Right ventricle myocardium superior (tissue), 1 donor: ENCODE measurements around the gene SLC19A1. TPM values are rescaled to one million over a fixed set of nuclear protein-coding genes. Genes with fewer than 3 reads are reported as not detected.

Experiments used
- ATAC-seq: fragments of 200-7000 bp; cut with Tn5 transposase; one replicate; pipeline ENCODE4 v1.9.1; 2020; ENCODE audit warnings: mild to moderate bottlenecking; ENCODE audit not compliant: poor library complexity
- DNase-seq: peaks from one replicate; pipeline ENCODE4 v3.0.0-alpha.2; 2020
- intact Hi-C: fragments of 100-400 bp; cut with DNase I; formaldehyde crosslinking; loops from one replicate; pipeline ENCODE4 v1.11.2; 2022
- total RNA-seq: library from RNA; stranded (reverse); fragmentation: NEBNext Ultra II Directional; extraction: Animal tissue kit (Norgen Biotek cat#: 25700); gene quantifications from one replicate; pipeline ENCODE4 v1.2.1, GENCODE V29; 2021
- donor health status: DM: no; HTN: yes; CAD: no; lungs with severe emphysema.

Gene SLC19A1
- total RNA-seq, 1 donor from 2014 or later: 6.9 TPM

DNA sequence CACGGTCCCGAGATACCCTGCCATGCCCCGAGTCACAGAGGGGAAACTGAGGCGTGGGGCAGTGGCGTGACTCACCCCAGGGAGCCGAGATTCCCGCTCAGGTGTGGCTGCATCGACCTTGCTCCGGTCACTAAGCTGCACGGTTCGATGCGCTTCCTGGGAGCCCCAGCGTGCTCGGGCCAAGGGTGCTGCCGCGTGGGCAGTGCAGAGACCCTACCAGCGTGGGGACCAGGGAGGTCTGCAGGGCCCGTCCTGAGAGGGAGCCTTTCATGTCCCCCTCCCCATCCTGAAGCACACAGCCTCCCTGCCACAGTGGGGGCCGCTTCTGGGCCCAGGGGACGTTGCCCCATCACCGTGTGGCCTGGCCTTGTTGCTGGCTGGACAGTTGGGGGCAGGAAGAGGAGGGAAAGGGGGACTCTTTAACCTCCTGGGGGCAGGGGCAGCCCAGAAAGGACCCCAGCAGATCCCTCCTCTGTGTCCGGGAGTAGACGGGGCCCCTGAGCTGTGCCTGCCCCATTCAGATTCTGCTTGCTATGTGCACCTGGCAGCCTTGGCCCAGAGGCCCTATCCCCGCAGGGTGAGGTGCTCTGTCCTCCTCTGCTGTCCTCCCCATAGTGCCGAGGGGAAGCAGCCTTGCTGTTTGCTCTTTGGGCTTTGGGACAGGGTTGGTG is 84.9 kb downstream of the SLC19A1 start:
- peak; percentile 34 for DNase-seq
- ATAC-seq: no peak
- intact Hi-C loops: no loop called here

DNA sequence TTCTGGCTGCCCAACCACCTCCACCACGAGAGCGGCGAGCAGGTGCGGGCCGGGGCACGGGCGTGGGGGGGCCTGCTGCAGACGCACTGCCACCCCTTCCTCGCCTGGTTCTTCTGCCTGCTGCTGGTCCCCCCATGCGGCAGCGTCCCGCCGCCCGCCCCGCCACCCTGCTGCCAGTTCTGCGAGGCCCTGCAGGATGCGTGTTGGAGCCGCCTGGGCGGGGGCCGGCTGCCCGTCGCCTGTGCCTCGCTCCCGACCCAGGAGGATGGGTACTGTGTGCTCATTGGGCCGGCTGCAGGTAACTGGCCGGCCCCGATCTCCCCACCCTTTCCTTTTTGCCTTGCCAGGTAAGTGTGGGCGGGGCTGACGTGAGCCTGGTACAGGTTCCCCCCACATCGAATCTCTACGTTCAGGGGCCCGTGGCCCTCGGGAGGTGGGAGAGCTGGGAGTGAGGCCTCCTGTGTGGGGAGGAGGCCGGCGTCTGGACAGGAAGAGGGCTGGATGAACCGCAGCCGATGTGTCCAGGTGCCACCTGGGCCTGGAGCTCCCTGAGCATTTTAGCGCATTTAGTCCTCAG is 85.6 kb downstream of the SLC19A1 start:
- ATAC-seq: no peak
- intact Hi-C loops: no loop called here
- peak; percentile 31 for DNase-seq

DNA sequence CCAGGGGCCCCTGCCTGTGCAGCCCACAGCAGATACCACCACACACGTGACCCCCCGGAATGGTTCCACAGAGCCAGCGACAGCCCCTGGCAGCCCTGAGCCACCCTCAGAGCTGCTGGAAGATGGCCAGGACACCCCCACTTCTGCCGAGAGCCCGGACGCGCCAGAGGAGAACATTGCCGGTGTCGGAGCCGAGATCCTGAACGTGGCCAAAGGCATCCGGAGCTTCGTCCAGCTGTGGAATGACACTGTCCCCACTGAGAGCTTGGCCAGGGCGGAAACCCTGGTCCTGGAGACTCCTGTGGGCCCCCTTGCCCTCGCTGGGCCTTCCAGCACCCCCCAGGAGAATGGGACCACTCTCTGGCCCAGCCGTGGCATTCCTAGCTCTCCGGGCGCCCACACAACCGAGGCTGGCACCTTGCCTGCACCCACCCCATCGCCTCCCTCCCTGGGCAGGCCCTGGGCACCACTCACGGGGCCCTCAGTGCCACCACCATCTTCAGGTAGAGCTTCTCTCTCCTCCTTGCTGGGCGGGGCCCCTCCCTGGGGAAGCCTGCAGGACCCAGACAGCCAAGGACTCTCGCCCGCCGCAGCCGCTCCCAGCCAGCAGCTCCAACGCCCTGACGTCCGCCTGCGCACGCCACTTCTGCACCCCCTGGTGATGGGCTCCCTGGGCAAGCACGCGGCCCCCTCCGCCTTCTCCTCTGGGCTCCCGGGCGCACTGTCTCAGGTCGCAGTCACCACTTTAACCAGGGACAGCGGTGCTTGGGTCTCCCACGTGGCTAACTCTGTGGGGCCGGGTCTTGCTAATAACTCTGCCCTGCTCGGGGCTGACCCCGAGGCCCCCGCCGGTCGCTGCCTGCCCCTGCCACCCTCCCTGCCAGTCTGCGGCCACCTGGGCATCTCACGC is 86.3 kb downstream of the SLC19A1 start:
- intact Hi-C loops: no loop called here
- peak; percentile 55 for DNase-seq
- peak; percentile 26 for ATAC-seq

DNA sequence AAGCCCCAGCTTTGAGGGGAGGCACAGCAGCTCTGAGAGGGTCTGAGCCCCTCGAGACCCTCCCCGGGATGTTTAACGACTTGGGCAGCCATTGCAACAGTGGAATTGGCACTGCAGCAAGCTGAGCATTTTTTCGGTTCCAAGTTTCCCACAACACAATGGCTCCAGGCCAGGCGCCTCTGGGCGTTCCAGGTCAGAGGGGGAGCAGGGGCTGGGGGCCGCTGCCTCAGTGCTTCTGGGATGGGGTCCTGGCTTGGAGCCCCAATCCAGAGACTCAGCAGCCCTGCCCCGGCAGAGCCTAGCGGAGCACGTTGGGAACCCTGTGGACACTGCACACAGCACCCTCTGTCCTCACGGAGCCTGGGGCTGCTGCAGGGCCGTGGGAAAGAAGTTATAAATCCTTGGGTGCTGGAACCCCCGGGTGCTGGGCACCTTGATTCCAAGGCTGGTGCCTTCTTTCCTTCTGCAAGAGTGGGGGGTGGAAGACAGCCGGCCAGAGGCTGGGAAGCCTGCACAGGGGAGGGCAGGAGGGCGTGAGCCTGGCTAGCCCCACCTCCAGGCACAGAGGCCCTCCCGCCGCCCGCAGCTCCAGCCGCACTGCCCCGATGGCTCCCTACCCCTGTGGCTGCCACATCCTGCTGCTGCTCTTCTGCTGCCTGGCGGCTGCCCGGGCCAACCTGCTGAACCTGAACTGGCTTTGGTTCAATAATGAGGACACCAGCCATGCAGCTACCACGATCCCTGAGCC is 87.1 kb downstream of the SLC19A1 start:
- peak; percentile 86 for ATAC-seq
- intact Hi-C loops: no loop called here
- peak; percentile 73 for DNase-seq

DNA sequence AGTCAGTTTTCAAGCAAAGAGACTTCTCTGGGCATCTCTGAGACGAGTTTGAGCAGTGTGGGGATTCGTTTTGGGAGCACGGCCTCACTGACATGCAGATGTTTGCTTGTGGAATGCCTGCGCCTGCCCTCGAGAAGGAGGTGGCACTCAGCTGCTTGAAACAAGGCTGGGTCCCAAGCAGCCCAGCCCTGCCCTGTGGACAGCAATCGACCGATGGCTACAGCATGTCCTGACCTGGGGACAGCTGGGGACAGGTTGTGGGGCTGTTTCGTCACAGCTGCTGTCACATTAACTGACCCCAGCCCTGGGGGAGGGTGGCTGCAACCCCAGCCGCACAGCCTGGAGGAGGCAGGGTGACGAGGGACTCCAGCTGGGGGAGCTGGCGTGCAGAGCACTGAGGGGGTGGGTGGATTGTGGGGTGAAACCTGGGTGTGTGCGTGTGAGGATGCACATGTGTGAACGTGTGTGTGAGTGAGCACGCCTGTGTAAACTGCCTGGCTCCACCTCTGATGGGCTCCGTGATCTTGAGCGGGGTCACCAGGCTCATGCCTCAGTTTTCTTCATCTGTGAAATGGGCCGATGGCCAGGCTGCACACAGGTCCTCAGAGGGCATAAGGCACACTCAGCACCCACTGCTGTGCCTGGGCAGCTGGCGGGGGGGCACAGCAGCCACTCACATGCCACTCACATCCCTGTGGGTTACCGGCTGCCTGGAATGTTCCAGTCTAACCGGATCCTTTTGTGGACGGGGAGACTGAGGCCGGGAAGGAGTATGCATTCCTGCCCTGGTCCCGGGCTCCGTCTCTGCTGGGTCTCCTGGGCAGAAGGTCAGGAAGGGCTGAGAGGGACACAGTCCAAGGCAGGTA is 87.9 kb downstream of the SLC19A1 start:
- ATAC-seq (peak; percentile 14), DNase-seq (peak; percentile 40)
- intact Hi-C loops: no loop called here

DNA sequence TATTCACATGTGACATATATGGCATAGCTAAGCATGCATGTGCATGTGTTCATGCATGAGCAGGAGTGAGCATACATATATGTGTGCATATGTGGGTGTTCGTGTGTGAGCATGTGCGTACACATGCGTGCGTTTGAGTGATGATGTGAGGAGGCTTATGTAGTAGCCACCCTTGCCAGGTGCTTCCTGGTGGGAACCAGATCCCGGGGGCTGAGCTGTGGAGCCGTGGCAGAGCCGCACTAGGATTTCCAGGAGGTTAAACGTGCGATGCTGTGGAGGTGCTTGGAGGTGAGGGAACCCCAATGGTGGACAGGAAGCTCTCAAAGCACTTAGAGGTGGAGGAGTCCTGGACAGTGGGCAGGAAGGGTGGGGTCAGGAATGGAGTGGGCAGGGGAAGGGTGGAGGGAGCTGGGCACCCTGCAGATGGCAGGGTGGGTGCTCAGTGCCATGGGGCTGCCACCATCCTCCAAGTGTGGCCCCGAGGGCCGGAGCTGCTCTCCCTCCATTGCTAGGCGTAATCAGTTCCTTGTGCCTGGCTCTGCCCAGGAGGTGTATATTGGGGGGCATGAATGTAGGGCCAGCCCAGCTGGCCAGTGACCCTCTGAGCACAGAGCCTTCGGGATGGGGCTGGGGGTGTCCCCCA is 88.8 kb downstream of the SLC19A1 start:
- ATAC-seq (no peak), DNase-seq (peak; percentile 36)
- intact Hi-C loops: no loop called here

DNA sequence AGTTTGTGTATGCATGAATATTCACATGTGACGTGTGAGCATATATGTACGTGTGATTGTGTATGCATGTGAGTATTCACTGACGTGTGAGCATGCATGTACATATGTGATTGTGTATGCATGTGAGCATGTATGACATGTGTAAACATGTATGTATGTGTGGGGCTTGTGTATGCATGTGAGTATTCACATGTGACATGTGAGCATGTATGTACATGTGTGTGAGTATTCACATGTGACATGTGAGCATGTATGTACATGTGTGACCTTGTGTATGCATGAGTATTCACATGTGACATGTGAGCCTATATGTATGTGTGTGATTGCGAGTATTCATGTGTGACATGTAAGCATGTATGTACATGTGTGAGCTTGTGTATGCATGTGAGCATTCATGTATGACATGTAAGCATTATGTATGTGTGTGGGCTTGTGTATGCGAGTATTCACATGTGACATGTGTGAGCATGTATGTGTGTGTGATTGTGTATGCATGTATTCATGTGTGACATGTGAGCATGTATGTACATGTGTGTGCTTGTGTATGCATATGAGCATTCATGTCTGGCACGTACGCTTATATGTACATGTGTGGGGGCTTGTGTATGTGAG is 89.4 kb downstream of the SLC19A1 start:
- DNase-seq: no peak
- intact Hi-C loops: no loop called here
- no peak for ATAC-seq

DNA sequence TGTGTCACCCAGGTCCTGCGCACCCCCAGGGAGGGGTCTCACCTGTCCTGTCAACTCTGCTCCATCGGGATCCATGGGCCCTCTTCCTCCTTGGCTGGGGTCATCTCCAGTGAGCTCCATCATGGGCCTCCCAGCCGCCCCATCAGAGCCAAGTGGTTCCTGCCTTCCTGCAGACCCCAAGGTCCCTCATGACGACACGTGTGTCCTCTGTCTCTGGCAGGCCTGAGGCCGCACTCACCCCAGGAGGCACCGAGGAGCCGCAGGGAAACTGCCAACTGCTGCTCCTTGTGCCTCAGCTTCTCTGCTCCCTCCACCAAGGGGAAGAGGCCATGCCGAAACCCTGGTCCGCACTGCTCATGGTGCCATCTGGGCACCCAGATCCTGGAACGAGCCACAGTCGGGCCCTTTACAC is 90.5 kb downstream of the SLC19A1 start:
- peak; percentile 34 for DNase-seq
- intact Hi-C loops: no loop called here
- ATAC-seq: no peak

DNA sequence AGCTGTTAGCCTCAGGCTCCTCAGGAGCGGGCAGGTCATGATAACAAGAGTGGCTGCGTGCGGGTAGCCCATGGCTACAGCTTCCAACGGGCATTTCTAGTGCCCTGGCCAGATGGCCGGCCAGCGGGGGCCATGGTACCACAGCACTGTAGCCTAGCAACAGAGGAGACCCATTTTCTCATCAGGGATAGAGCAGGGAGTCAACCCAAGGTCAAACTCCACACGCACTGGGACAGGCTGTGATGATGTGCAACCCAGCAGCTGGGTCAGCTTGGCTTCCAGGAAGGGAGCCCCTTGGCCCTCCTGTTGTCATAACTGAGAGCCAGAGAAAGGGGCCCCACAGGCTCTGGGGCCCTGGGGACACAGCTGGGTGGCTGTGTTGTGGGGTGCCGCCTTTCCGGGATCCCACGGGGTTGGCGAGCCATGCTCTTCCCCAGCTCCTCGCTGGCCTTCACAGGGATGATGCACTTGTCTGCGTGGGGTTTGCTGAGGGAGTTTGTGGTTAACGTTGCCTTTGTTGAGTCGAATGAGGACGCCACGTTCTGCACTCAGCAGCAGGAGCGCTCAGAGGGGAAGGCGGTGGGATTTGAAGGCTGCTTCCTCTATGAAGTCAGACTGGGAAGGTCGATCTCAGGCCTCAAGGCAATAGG is 91.0 kb downstream of the SLC19A1 start:
- DNase-seq: peak; percentile 21
- ATAC-seq: no peak
- intact Hi-C loops: no loop called here

DNA sequence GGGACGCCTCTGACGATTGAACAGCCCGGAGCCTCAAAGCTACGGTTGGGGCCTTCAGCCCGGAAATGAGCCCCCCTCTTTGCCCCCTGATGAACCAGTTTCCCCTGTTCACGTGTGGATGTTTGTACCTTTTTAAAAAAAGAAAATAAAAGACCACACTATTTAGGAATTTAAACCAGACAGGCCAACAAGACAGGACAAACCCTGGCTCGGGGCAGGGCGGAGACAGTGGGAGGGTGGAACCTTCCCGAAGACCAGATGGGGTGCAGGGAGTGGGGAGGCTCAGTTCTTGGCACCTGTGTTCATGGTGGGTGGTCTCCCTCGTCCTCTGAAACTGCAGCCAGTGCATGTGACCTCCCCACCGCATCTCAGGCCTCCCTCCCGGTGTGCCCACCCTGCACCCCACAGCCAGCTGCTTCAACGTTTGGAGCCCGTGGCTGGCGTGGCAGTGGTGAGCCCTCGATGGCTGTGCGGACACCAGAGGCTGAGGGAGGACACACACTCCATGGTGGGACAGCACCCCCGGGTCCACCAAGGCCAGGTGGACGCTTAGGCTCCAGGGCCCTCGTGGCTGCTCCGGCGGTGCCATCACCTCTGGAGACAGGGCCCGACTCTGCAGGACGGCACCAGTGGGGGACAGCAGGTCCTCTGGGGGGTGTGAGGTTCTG is 91.7 kb downstream of the SLC19A1 start:
- DNase-seq (peak; percentile 33), ATAC-seq (no peak)
- intact Hi-C loops: no loop called here

DNA sequence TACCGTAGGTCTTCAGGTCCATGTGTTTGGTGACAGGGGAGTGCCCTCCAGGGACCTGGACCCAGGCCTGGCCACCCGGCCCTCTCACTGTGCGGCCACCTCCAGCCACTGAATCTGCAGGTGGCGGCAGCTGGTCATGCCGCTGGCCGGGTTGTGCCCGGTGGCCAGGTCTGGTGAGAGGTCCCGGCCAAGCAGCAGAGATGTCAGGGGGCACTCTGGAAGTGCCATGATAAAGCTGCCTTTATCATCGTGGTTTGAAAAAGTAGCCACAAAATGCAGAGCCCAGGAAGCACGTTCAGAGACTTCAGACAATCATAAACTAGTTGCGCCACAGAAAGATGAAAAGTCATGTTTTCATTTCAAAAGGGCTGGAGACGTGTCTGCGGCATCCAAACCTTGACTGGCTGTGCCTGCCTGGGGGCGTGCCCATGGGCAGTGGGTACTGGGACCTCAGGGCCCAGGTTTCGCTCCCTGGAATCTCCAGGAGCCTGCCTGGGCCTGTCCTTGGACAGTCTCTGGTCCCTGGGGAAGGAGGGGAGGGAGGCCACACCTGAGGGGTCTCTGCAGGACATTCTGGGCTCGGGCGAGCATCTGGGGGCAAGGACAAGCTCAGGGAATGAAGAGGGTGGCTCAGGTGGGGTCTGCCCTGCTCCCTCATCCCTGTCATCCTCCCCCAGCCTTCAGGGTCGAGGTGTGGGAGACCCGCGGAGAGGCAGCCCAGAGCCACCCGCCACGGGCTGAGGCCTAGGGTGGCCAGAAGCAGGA is 92.4 kb downstream of the SLC19A1 start:
- intact Hi-C loops: no loop called here
- ATAC-seq: no peak

DNA sequence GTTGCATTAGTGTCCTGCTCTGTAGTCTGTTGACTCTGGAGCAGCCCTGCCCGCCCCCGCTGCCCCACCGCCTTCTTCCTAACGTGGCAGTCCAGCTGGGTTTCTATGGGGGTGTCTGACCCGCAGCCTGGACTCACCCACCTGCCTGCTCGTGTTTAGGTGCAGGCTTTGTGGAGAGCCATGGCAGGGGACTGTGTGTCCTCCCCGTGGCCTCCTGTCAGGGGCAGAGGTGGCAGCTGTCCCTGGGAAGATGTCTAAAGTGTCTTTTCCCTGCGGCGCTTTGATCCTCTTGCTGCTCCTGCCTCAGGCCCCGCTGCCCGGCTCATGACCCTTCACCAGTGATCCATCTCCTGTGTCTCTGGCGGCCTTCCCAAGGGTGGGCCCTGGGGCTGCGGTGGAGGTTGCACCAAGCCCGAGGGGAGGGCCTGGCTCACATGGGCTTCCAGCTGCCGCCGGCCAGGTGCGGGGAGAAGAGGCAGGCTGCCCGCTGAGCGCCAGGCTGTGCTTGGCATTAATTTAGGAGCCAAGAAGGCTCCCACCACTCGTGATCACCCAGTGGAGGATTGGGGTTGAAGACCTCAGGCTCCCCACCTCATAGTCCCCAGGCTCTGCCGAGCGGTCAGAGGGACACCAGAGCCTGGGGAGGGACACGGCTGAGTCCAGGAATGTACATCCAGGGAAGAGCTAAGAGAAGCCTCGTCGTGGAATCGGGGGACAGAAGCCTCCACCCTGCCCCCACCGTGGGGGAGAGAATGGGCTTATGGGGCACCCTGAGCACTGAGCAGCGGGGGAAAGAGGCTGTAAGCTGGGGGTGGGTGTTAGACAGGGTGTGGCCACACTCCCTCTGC is 93.2 kb downstream of the SLC19A1 start:
- intact Hi-C loops: no loop called here
- peak; percentile 39 for DNase-seq
- no peak for ATAC-seq

More for the DNA sequence above, 92.4 kb downstream of the SLC19A1 start:
- peak; percentile 18 for DNase-seq

DNA sequence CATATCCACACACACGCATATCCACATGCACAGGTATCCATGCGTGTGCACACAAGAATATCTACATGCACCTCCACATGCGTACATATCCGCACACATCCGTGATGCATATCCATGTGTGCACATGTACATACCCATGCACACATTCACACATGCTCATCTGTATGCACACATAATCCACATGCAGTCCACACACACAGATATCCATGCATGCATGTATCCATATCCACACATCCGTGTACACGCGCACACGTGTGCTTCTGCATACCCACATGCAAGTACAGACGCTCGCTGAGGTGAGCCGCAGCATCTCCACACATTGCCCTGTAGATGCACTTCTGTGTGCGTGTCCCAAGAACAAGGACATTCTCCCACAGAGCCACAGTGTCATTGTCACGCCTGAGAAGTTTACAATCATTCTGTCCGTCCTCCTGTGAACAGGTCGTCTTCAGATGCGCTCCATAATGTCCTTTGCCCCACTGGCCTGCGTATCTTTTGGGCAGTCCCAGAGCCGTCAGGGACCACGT is 93.9 kb downstream of the SLC19A1 start:
- ATAC-seq: no peak
- intact Hi-C loops: no loop called here
- no peak for DNase-seq
